SKM-1 (cell line): ENCODE results near the gene BACH2.

ENCODE experiments used
- DNase-seq: peaks from one replicate; lab custom pipeline; 2025; ENCODE audit not compliant: unreplicated experiment; lab: John Stamatoyannopoulos, UW

The BACH2 gene

GRCh38 chr6:90302320-90302719 is 5.7 kb upstream of the BACH2 start:
- no peak for DNase-seq

DNA sequence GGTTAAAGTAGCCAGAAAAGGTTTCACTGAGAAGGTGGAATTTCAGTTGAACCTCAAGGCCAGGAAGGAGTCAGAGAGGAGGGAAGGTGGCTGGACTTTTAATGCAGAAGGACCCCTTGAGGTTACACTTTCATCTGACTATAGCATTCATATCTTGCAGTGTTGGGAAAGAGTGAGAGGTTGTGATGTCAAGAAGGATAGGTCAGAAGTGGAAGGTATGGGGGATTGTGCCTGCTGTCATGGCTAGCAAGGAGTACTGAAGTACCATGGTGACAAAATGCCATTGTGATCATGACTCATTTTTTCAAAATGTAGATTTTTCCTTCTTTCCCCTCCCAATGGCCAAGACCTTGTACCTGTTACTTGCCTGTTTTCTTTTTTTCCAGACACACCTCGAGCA is 5.2 kb upstream of the BACH2 start:
- DNase-seq = no peak

GRCh38 chr6:90298459-90299053 is 1.9 kb upstream of the BACH2 start:
- DNase-seq = no peak

- DNase-seq = no peak
Observed at GRCh38 chr6:90297867-90298381, 1.3 kb upstream of the BACH2 start.

GRCh38 chr6:90297115-90297866 is 648 bp upstream of the BACH2 start:
- DNase-seq = no peak

GRCh38 chr6:90295854-90296340 is 746 bp downstream of the BACH2 start:
- DNase-seq = no peak

DNA sequence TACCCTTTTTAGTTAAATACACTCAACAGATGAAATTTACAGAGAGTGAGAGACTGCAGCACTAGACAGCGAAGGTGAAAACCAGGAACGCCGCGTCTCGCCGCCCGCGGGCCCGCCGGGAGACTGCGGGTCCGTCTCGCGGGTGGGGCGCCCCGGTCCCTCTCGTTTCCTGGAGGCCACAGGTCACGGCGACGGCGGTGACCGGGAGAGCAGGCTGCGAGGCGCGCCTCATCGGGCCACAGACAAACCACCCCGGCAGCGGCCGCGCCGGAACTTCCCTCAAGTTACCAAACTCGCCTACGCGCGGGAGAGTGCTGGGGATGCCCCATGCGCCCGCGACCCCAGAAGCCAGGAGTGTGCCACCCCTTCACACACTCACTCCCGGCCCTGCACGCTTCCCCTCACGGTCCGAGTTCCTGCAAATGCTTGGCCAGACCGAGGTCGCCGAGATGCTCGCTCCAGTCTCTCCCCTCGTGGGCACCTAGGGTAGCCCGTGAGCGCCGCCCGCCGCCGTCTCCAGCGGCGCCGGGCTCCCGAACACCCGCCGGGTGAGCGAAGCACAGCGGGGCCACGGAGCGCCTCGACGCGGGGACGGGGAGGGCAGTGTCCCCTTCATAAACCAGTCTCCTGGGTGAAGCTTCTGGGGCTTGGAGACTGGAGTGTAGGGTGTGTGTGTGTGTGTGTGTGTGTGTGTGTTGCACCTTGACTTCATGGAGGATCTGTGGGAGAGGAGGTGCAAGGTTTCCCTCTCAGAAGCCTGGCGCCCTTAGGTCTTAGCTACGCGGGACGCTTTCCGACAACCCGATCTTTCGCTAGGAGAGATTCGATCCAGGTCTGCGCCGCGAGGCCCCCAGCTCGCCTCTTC is 1.4 kb downstream of the BACH2 start:
- no peak for DNase-seq

- no peak for DNase-seq
Observed at GRCh38 chr6:90294614-90294988, 2.0 kb downstream of the BACH2 start.

DNA sequence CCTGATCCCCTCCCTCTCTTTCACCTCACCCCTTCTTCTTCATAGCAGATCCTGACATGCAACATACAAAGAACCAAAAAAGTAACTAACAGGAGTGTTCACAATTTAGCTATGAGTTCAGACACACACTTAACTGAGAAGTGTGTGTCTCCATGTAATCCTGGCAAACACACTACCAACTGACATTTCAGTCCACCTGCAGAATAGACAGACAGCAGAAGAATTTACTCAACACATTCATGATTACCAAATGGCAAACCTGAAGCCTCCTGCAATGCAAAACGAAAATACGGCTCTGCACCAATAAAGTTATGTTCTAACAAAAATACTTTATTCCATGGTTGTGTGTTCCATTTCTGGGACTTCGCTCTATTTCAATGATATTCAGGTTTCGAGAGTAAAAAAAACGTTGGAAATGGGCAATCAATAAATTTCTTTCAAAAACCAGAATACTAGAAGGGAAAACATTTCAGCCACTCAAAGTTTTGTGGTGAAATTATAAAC is 2.6 kb downstream of the BACH2 start:
- no peak for DNase-seq

DNA sequence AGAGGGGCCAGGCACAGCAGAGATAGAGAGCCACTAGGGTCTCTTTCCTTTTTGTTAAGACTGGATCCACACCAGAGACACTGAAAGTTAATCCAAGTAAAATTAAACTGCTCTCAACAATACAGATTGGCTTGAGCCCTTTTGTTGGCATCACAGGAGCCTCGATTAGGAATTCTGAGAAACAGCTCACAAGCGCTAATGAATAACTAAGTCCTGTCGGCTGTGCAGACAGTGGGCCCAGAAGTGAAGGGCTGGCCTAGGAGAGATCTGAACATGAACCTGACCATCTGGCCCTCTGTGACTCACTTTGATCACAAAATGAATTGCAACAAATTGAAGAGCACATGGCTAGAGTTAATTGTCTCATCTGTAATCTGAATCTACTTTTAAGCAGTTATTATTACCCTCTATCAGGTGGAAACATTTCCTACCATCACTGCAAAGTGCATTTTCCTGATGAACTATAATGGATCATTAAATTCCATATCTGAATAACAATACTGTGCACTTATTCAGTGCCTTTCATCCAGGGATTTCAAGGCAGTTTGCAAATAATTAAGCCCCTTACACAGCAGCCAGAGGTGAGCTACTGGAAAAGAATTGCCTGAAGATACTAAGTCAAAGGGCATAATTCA is 3.2 kb downstream of the BACH2 start:
- no peak for DNase-seq

DNA sequence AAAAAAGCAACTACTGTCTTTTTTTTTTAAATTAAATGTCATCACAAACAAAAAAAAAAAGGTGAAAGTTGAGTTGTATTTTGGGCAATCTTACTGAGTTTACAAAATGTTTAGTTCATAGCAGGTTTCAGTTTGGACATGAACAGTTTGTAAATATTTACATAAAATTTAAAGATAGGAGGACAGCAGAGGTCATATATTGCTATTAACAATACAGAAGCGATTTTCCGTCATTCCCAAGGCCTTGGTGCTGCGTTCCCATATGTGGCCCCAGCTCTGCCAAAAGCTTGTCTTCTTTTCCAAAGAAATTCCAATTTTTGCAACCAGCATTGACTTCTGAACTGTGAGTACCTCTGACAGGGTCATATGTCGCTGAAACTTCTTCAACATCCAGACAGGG is 5.1 kb downstream of the BACH2 start:
- no peak for DNase-seq

DNA sequence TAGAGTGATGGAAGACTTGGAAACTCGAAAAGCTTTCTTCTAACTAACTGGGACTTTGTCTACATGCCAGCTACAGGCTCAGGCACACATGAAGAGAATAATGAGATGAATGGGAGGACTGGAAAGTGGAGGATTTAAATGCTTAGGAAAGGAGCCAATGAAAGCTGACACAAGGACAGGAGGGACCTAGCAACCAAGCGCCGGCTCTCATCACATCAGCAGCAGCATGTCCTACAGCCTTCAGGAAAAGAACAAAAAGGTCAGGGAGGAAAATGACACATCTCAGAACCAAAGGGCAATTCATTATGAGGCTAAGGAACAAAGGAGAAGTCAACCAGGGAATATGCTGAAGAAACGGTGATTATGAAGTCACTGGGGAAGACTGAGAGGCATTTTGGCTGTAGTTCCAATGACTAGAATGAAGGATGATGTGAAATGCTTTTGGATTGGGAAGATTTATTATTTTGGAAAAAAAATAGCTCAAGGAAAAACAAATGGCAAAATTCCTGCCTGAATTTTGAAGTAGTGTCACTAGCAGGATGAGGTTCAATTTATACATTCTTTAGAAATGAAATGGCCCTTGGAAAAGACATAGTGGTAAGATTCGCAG is 5.7 kb downstream of the BACH2 start:
- DNase-seq = no peak

DNA sequence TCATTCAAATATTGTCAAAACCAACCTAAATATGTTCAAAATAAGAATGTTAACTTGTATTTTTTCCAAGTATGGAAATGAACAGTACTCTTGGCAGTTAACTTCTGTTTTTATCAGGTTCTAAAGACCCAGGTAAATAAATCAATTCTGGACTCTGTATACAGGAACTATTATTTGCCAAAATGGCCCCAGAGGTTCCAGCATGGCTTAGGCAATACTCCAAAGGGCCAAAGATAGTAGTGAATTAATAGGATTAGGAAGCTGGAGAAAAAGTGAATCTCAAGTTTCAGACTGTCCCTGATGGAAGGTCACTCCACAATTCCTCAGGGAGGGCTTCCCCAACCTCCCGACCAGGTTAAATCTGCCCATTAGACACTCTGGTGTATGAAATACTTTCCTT is 6.7 kb downstream of the BACH2 start:
- DNase-seq = no peak

- no peak for DNase-seq
Observed at GRCh38 chr6:90288404-90288803, 8.2 kb downstream of the BACH2 start.

GRCh38 chr6:90286884-90287488 is 9.7 kb downstream of the BACH2 start:
- peak; percentile 25 for DNase-seq

DNA sequence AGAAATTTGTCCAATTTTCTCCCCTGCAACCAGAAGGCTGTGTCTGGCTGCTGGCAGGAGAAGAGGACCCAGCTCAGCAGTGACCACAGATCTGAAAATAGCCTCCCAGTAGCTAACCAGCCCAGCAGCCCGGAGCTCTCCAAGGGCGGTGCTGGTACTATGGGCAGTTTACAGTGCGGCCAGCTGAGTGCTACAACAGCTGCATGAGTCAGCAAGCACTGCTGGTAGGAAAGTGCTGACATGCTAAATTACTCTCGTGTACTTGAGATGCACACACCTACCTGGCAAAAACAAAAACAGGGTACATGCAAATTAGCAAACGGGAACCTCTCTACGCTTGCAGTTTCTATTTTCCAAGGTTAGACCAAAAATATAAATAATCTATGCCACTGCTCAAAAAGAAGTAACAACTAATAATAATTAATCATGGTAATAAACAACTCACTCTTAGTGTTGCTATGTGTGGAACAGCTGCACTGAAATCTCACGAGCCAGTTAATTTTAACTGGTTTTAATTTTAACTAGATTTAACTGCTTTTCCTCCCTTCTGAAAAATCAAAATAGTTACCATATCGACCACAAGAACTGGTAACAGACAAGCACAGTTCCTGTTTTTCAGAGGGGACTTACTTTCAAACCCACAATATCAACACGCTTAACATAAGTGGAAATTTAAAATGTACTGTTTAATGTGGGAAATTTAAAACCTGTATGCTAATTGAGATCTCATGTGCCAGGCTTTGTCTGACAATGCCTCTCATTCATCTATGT is 10.8 kb downstream of the BACH2 start:
- DNase-seq = peak; percentile 47

DNA sequence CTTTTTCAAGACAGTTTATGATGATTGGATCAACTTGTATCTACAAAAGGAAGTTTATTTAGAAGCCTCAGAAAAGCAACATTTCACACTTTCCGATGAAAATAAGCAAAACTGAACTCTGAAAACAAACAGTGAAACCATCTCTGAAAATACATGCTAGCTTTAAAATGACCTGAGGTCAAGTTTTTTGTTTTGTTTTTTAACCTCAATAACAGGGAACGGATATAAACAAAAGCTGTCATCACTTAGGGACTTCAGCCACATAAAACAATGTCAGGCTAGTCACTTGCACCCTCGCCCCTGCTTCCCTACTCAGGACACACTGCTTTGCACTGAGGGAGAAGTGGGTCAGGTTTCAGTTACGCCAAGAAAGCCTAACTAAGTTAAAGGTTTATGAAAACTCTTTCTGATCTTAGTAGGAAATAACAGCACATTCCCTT is 11.6 kb downstream of the BACH2 start:
- no peak for DNase-seq

DNA sequence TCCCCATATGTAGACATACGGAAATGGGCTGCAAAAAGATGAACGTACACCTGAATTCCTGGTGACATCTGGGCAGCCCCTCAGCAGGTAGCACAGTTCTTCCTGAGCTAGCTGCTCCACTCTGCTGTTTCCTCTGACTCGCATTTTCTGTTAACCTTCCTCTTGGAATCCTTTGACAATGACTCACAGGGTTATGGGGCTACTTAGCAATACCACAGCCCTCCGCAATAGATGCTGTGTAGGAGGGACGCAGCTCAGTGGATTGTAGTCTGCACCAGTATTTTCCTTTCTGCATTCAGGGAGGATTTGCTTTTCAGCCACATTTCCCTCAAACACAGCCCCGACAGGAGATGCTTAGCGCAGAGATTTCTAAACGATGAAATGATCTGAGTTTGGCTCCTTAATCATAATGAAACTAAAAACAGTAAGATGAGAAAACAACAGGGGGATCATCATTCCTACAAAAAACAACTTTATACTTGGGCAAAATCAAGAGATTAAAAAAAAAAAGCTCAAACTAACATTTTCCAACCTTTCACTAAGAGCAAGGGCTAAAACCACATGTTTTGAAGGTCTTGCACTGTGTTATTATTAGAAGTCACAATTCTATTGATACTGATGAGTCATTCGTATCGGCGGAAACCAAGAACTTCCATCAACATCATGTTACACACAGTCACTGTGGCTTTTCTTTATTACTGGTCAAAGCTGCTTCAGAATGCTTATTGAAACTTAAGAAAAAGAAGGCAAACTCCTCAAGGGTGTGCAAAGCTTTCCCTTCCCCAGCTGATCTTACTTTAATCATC is 12.2 kb downstream of the BACH2 start:
- DNase-seq = no peak
